Epithelial cell of esophagus (primary cell): ENCODE measurements around the gene PRRX2.
A peak's percentile ranks its signal among the peaks of the same experiment; 100 is the strongest.

Experiments
- DNase-seq: peaks from one replicate; pipeline ENCODE4 v3.0.0; 2010; ENCODE audit warnings: low read depth
- H3K4me3 ChIP-seq: 2 replicates; pipeline ENCODE4 v1.5.1; 2011; ENCODE audit warnings: mild to moderate bottlenecking, low read length, control low read depth
- TF ChIP-seq, protein P1 (sequence below): IDR thresholded peaks from 2 replicates; pipeline ENCODE4 v1.5.1; 2011; ENCODE audit warnings: low read depth, mild to moderate bottlenecking, low read length, control low read depth, inconsistent platforms; ENCODE audit not compliant: insufficient read depth; ENCODE audit errors: missing control alignments

Gene PRRX2

DNA sequence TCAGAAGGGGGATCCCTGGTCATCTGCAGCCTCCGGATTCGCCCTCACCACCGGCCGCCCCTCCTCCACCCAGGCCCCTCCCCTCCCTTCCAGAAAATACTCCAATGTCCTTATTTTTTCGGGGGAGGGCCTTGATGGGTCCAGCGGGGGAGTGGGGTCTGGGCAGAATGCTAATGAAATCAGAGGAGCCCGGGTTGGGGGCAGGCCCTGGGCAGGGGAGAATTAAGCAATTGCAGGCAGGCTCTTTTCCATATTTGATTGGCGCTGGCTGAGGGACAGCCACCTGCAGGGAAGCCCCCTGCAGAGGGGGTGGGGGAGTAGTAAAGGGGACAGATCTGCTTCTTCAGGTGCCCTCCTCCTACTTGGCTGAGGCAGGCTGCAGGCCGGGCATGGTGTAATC, 21.3 kb downstream of the PRRX2 start:
- H3K4me3 ChIP-seq, result no peak overlapping the region
- no peak for DNase-seq
- TF ChIP-seq, protein P1, sequence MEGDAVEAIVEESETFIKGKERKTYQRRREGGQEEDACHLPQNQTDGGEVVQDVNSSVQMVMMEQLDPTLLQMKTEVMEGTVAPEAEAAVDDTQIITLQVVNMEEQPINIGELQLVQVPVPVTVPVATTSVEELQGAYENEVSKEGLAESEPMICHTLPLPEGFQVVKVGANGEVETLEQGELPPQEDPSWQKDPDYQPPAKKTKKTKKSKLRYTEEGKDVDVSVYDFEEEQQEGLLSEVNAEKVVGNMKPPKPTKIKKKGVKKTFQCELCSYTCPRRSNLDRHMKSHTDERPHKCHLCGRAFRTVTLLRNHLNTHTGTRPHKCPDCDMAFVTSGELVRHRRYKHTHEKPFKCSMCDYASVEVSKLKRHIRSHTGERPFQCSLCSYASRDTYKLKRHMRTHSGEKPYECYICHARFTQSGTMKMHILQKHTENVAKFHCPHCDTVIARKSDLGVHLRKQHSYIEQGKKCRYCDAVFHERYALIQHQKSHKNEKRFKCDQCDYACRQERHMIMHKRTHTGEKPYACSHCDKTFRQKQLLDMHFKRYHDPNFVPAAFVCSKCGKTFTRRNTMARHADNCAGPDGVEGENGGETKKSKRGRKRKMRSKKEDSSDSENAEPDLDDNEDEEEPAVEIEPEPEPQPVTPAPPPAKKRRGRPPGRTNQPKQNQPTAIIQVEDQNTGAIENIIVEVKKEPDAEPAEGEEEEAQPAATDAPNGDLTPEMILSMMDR, result no peak

DNA sequence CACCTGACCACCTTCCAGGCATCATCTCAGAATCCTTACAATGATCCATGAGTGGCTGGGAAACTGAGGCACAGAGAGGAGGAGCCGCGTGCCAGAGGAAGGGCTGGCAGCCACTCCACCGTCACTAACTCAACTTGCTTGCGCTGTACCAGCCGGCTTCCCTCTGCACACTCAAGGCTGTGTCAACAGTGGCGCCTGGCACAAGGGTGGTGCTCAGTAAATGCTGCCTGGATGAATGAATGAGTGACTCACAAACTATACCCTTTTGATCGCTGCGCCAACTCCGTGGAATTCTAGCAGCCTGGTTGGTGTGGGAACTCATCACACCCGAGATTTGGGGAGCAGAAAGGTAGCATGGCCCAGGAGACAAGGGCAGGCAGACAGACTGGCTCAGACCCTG, 21.9 kb downstream of the PRRX2 start:
- peak; percentile 78 for DNase-seq
- TF ChIP-seq, protein P1, result no peak
- no peak overlapping the region for H3K4me3 ChIP-seq

GRCh38 chr9:129688285-129689043, 23.0 kb downstream of the PRRX2 start:
- H3K4me3 ChIP-seq, result no peak overlapping the region
- TF ChIP-seq, protein P1, result no peak
- DNase-seq, result no peak

GRCh38 chr9:129692534-129692933, 27.1 kb downstream of the PRRX2 start:
- no peak for DNase-seq
- no peak overlapping the region for H3K4me3 ChIP-seq
- TF ChIP-seq, protein P1, result no peak

GRCh38 chr9:129693741-129694140, 28.3 kb downstream of the PRRX2 start:
- DNase-seq, result no peak
- no peak overlapping the region for H3K4me3 ChIP-seq
- TF ChIP-seq, protein P1, result no peak

DNA sequence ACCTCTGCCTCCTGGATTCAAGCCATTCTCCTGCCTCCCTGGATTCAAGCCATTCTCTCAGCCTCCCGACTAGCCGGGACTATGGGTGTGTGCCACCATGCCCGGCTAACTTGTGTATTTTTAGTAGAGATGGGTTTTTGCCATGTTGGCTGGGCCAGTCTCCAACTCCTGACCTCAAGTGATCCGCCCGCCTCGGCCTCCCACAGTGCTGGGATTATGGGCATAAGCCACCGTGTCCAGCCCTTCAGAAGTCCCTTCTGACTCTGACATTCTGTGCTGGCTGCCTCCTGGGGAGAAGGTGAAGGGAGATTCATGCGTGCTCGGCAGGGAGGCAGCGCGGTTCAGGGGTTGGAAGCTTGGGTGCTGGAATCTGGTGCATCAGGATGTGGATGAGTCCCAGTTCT, 28.8 kb downstream of the PRRX2 start:
- DNase-seq, result no peak
- TF ChIP-seq, protein P1, result no peak
- no peak overlapping the region for H3K4me3 ChIP-seq

DNA sequence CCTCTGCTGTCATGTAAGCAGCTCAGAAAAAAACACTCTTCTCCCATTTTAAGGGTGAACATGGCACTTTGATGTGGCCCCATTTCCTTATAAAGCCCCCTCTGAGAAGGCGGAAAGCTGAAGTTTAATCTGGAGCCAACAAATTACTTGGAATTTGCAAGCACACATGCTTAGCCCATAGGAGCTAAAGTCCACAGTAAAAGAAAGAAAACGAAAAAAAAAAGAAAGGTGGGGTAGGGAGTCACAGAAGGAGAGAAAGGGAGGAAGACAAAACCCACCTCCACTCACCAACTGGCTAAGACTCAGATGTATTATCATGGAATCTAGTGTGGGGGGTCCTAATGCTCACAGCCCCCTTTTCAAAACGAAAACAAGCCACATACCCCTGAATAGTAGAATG, 30.4 kb downstream of the PRRX2 start:
- DNase-seq, result no peak
- H3K4me3 ChIP-seq, result no peak overlapping the region
- TF ChIP-seq, protein P1, result no peak
